OCI-LY3 (cell line): ENCODE results near the gene CD59.
A peak's percentile ranks its signal among the peaks of the same experiment; 100 is the strongest.

ENCODE experiments used
- H2AFZ ChIP-seq: fragments of 200-600, 300-600 bp; shearing (Covaris generic); 2 replicates; pipeline ENCODE4 v1.6.0; 2014; ENCODE audit warnings: antibody characterized with exemption, low read depth, low read length
- H3K27ac ChIP-seq: fragments of 200-600, 300-600 bp; sonication (generic); 2 replicates; pipeline ENCODE4 v1.5.1; 2014; ENCODE audit warnings: mild to moderate bottlenecking, low read length, moderate library complexity, mixed read lengths
- H3K27me3 ChIP-seq: fragments of 200-600, 300-600 bp; sonication (generic); 2 replicates; pipeline ENCODE4 v1.6.1; 2014; ENCODE audit warnings: low read depth, low read length, mixed read lengths
- H3K36me3 ChIP-seq: fragments of 200-600, 300-600 bp; sonication (generic); replicated peaks from 2 replicates; pipeline ENCODE3; 2014; ENCODE audit warnings: low read depth, low read length, mixed read lengths
- H3K4me1 ChIP-seq: fragments of 300-600, 200-600 bp; sonication (generic); 2 replicates; pipeline ENCODE4 v1.6.1; 2014; ENCODE audit warnings: low read length, mixed read lengths
- H3K4me2 ChIP-seq: fragments of 200-600, 300-600 bp; sonication (generic); 2 replicates; pipeline ENCODE4 v1.6.1; 2014; ENCODE audit warnings: low read length, mixed read lengths
- H3K4me3 ChIP-seq: fragments of 300-600, 200-600 bp; sonication (generic); 2 replicates; pipeline ENCODE4 v1.5.1; 2014; ENCODE audit warnings: antibody characterized with exemption, mild to moderate bottlenecking, low read length, moderate library complexity
- H3K79me2 ChIP-seq: fragments of 300-600, 200-600 bp; shearing (Covaris generic); 2 replicates; pipeline ENCODE4 v1.6.1; 2014; ENCODE audit warnings: mild to moderate bottlenecking, low read length, mixed read lengths
- H3K9ac ChIP-seq: fragments of 300-600, 200-600 bp; shearing (Covaris generic); 2 replicates; pipeline ENCODE4 v1.6.0; 2014; ENCODE audit warnings: mild to moderate bottlenecking, low read length, moderate library complexity
- H3K9me3 ChIP-seq: fragments of 200-600, 300-600 bp; shearing (Covaris generic); 2 replicates; pipeline ENCODE4 v1.6.1; 2014; ENCODE audit warnings: low read length, mixed read lengths; ENCODE audit not compliant: insufficient read depth
- H4K20me1 ChIP-seq: fragments of 200-600, 300-600 bp; sonication (generic); 2 replicates; pipeline ENCODE4 v1.6.1; 2016; ENCODE audit warnings: low read length, mixed read lengths; ENCODE audit not compliant: insufficient read depth
- CTCF ChIP-seq: fragments of 200-600, 300-600 bp; sonication (generic); IDR thresholded peaks from 2 replicates; pipeline ENCODE4 v1.5.1; 2014; ENCODE audit warnings: antibody characterized with exemption, low read length, low read depth
- EZH2phosphoT487 ChIP-seq: fragments of 200-600 bp; shearing (Covaris generic); IDR thresholded peaks from 2 replicates; pipeline ENCODE4 v1.6.1; 2018; ENCODE audit warnings: antibody characterized with exemption, mixed run types, low read depth

Gene CD59

GRCh38 chr11:33743291-33743690 lies 7.1 kb upstream of the CD59 start:
- Histone ChIP-seq H3K27ac (no peak overlapping the region), H2AFZ (no peak overlapping the region), H3K36me3 (peaks cover 3% of the 10 kb centered on the region), H3K9ac (no peak overlapping the region), H3K79me2 (no peaks in the 10 kb centered on the region), H3K4me2 (no peak overlapping the region), H3K9me3 (no peaks in the 10 kb centered on the region), H3K27me3 (no peaks in the 10 kb centered on the region), H4K20me1 (peaks cover 4% of the 10 kb centered on the region; the same call in 1 of the 2 replicates), H3K4me1 (peaks cover 16% of the 10 kb centered on the region), H3K4me3 (no peak overlapping the region)
- TF ChIP-seq CTCF (no peak), EZH2phosphoT487 (no peak)

GRCh38 chr11:33742249-33742851 lies 6.1 kb upstream of the CD59 start:
- Histone ChIP-seq H3K4me2 (no peak overlapping the region), H4K20me1 (peaks cover 4% of the 10 kb centered on the region; the same call in 1 of the 2 replicates), H3K36me3 (peaks cover 3% of the 10 kb centered on the region), H3K27me3 (no peaks in the 10 kb centered on the region), H3K4me3 (no peak overlapping the region), H3K9me3 (no peaks in the 10 kb centered on the region), H3K79me2 (no peaks in the 10 kb centered on the region), H3K4me1 (peaks cover 16% of the 10 kb centered on the region), H3K27ac (no peak overlapping the region), H2AFZ (no peak overlapping the region), H3K9ac (no peak overlapping the region)
- no peak for TF ChIP-seq EZH2phosphoT487
- peak; percentile 53 for TF ChIP-seq CTCF

GRCh38 chr11:33741806-33742205 lies 5.6 kb upstream of the CD59 start:
- H3K4me2 ChIP-seq, result no peak overlapping the region
- no peak overlapping the region for H3K4me3 ChIP-seq
- H3K36me3 ChIP-seq, result peaks cover 1% of the 10 kb centered on the region
- no peaks in the 10 kb centered on the region for H3K27me3 ChIP-seq
- H3K27ac ChIP-seq, result no peak overlapping the region
- H3K4me1 ChIP-seq, result peaks cover 18% of the 10 kb centered on the region
- no peak overlapping the region for H3K9ac ChIP-seq
- no peak overlapping the region for H2AFZ ChIP-seq
- peaks cover 4% of the 10 kb centered on the region; the same call in 1 of the 2 replicates for H4K20me1 ChIP-seq
- TF ChIP-seq EZH2phosphoT487 (no peak), CTCF (no peak)
- H3K79me2 ChIP-seq, result no peaks in the 10 kb centered on the region
- no peaks in the 10 kb centered on the region for H3K9me3 ChIP-seq

- no peak overlapping the region for H3K4me3 ChIP-seq
- H3K79me2 ChIP-seq, result peaks cover 29% of the 10 kb centered on the region
- no peaks in the 10 kb centered on the region for H3K27me3 ChIP-seq
- no peaks in the 10 kb centered on the region for H3K9me3 ChIP-seq
- no peaks in the 10 kb centered on the region for H4K20me1 ChIP-seq
- H3K9ac ChIP-seq, result no peak overlapping the region
- 0 out of 2 replicates have a peak overlapping the region, but pooled peaks have one; percentile 66 for H2AFZ ChIP-seq
- no peak overlapping the region for H3K27ac ChIP-seq
- no peak for TF ChIP-seq EZH2phosphoT487
- H3K4me1 ChIP-seq, result peaks cover 46% of the 10 kb centered on the region
- no peak overlapping the region for H3K4me2 ChIP-seq
- H3K36me3 ChIP-seq, result peaks cover 15% of the 10 kb centered on the region
Measured at GRCh38 chr11:33737362-33737821, 1.2 kb upstream of the CD59 start.
